Common myeloid progenitor, CD34-positive (primary cell): ENCODE results near the gene RP2.

Experiments
- CTCF ChIA-PET: fragments of 350-600 bp; sonication (Branson Sonifier 250); formaldehyde crosslinking; loops from one replicate; lab custom pipeline; 2021; ENCODE audit warnings: antibody characterized with exemption; lab: Charles Lee
- POLR2A ChIA-PET: fragments of 350-600 bp; sonication (Branson Sonifier 250); formaldehyde crosslinking; loops from one replicate; lab custom pipeline; 2021; ENCODE audit warnings: antibody characterized with exemption; lab: Charles Lee
- DNase-seq, 3 donors: peaks; one replicate each; pipeline versions ENCODE4 v3.0.0 to v3.0.0-alpha.2; 2013
- H3K27ac ChIP-seq, 2 experiments: 1 replicate in 1 of 2; 2 replicates in 1 of 2; pipeline ENCODE4 v1.7.0; 2013; ENCODE audit warnings: inconsistent platforms in 2 of 2, low read length in 2 of 2, mild to moderate bottlenecking in 2 of 2, low read depth in 1 of 2, moderate library complexity in 1 of 2; ENCODE audit not compliant: severe bottlenecking in 2 of 2, insufficient read depth in 1 of 2, poor library complexity in 1 of 2
- H3K27me3 ChIP-seq, 5 experiments: replicated peaks in 2 of 5; 1 replicate in 3 of 5; 2 replicates in 2 of 5; pipeline versions ENCODE4 v1.6.1 to v1.7.0; 2013; ENCODE audit warnings: low read length in 4 of 5, mild to moderate bottlenecking in 2 of 5, moderate library complexity in 2 of 5, inconsistent platforms in 1 of 5; ENCODE audit not compliant: insufficient read depth in 5 of 5, control insufficient read depth in 4 of 5
- H3K36me3 ChIP-seq, 4 experiments: 1 replicate in 2 of 4; 2 replicates in 2 of 4; pipeline versions ENCODE4 v1.6.1 to v1.7.0; 2013; ENCODE audit warnings: low read length in 3 of 4, control low read depth in 1 of 4, mild to moderate bottlenecking in 1 of 4; ENCODE audit not compliant: control insufficient read depth in 4 of 4, insufficient read depth in 4 of 4
- H3K4me1 ChIP-seq, 4 experiments: 1 replicate in 3 of 4; 2 replicates in 1 of 4; pipeline versions ENCODE4 v1.6.1 to v1.7.1; 2013; ENCODE audit warnings: low read length in 3 of 4, mild to moderate bottlenecking in 3 of 4, control low read depth in 1 of 4, inconsistent platforms in 1 of 4, moderate library complexity in 1 of 4; ENCODE audit not compliant: control insufficient read depth in 4 of 4, insufficient read depth in 4 of 4; ENCODE audit errors: control extremely low read depth in 1 of 4
- H3K4me3 ChIP-seq, 7 experiments: 1 replicate in 4 of 7; 2 replicates in 3 of 7; pipeline versions ENCODE4 v1.5.1 to v1.7.0; 2013; ENCODE audit warnings: mild to moderate bottlenecking in 7 of 7, low read length in 6 of 7, moderate library complexity in 6 of 7, inconsistent platforms in 2 of 7, low read depth in 2 of 7, control low read depth in 1 of 7; ENCODE audit not compliant: insufficient read depth in 4 of 7, control insufficient read depth in 1 of 7; ENCODE audit errors: extremely low read depth in 1 of 7
- H3K9me3 ChIP-seq, 5 experiments: 1 replicate in 4 of 5; 2 replicates in 1 of 5; pipeline versions ENCODE4 v1.6.1 to v1.7.1; 2013; ENCODE audit warnings: low read length in 4 of 5, mild to moderate bottlenecking in 2 of 5, inconsistent platforms in 1 of 5, low read depth in 1 of 5, moderate library complexity in 1 of 5; ENCODE audit not compliant: control insufficient read depth in 4 of 5, insufficient read depth in 2 of 5; ENCODE audit errors: control extremely low read depth in 1 of 5
- WGBS: methylation state at CpG from one replicate; pipeline ENCODE4 v1.1.5; 2013; ENCODE audit not compliant: insufficient coverage; 5-methylcytosine and 5-hydroxymethylcytosine counted together

RP2 gene

DNA sequence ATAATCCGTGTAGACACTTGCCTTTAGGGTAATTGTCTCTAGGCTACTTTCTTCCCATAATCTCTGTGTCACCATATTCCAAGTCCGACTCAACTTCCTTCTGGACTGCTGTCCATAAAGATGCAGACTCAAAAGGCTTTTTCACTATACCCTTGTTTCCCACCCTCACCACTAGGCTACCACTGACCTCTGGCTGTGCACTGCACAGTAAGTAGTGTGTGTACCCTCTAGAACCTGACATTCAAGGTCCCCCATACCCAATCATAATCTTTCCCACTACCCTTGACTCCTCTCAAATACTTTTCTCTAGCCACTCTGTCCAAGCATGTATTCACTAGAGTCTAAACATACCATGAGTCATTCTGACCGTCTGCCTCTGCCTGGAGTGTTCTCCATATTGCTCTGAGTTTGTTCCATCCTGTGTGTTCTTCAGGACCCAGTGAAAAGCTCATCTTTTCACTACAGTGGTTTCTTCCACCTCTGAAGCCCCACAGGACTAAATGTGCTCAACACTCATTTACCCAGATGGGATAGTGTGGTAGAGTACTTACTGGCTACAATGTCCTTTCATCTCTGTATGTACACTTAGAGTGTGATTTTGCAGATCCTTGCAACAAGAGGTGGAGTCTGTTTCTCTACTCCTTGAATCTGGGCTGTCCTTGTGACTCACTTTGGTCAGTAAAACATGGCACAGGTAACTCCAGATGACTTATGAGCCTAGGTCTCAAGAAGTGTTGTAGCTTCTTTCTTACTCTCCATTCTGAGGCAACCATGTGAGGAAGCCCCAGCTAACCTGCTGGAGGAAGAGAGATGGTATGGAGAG is 92.8 kb downstream of the RP2 start:
- CTCF ChIA-PET: interaction anchor here (0.9 to 1.2 kb wide), 2 partner anchors 26 to 27 kb away, joined by 3 to 4 read pairs; no protein-coding TSS in a partner anchor
- POLR2A ChIA-PET: no interaction called here
- WGBS: 81% methylated on average over 3 of the region's 3 CpGs
- no peaks in the 10 kb centered on the region for H3K9me3 ChIP-seq
- H3K4me1 ChIP-seq: no peaks in the 10 kb centered on the region
- no peak for DNase-seq
- no peaks in the 10 kb centered on the region for H3K27me3 ChIP-seq
- H3K4me3 ChIP-seq: no peak overlapping the region
- H3K36me3 ChIP-seq: no peaks in the 10 kb centered on the region
- no peak overlapping the region for H3K27ac ChIP-seq
